NCI-H1092 (cell line): ENCODE data around the gene MAP1B.

Source experiments
- DNase-seq: peaks from one replicate; lab custom pipeline; 2025; lab: John Stamatoyannopoulos, UW

Gene MAP1B

GRCh38 chr5:72133212-72133990 is 26.1 kb downstream of the MAP1B start:
- no peak for DNase-seq

GRCh38 chr5:72134226-72134899 is 27.1 kb downstream of the MAP1B start:
- DNase-seq = no peak

GRCh38 chr5:72137826-72138409 is 30.6 kb downstream of the MAP1B start:
- DNase-seq = no peak

GRCh38 chr5:72138943-72139521 is 31.8 kb downstream of the MAP1B start:
- no peak for DNase-seq

- DNase-seq = no peak
These were observed 33.4 kb downstream of the MAP1B start for GRCh38 chr5:72140711-72141110.

GRCh38 chr5:72141440-72142355 is 34.4 kb downstream of the MAP1B start:
- DNase-seq = no peak

GRCh38 chr5:72144762-72145161 is 37.5 kb downstream of the MAP1B start:
- no peak for DNase-seq

- no peak for DNase-seq
These were observed 38.1 kb downstream of the MAP1B start for GRCh38 chr5:72145348-72145747.

- DNase-seq = no peak
These were observed 38.8 kb downstream of the MAP1B start for GRCh38 chr5:72146056-72146455.

GRCh38 chr5:72147569-72147968 is 40.3 kb downstream of the MAP1B start:
- DNase-seq = no peak

- no peak for DNase-seq
These were observed 42.5 kb downstream of the MAP1B start for GRCh38 chr5:72149742-72150141.

GRCh38 chr5:72151169-72151568 is 43.9 kb downstream of the MAP1B start:
- no peak for DNase-seq

- no peak for DNase-seq
These were observed 44.4 kb downstream of the MAP1B start for GRCh38 chr5:72151646-72152045.

- no peak for DNase-seq
These were observed 45.3 kb downstream of the MAP1B start for GRCh38 chr5:72152545-72152944.

- DNase-seq = no peak
These were observed 46.3 kb downstream of the MAP1B start for GRCh38 chr5:72153551-72153950.

GRCh38 chr5:72154076-72154756 is 46.9 kb downstream of the MAP1B start:
- DNase-seq = no peak

GRCh38 chr5:72156946-72157624 is 49.8 kb downstream of the MAP1B start:
- no peak for DNase-seq

GRCh38 chr5:72157625-72157962 is 50.3 kb downstream of the MAP1B start:
- no peak for DNase-seq

GRCh38 chr5:72159501-72159911 is 52.2 kb downstream of the MAP1B start:
- DNase-seq = no peak

- no peak for DNase-seq
These were observed 53.1 kb downstream of the MAP1B start for GRCh38 chr5:72160329-72160728.

- DNase-seq = no peak
These were observed 53.7 kb downstream of the MAP1B start for GRCh38 chr5:72160959-72161358.
